Measurements from ENCODE around the gene CYSRT1. TPM values are rescaled to one million over a fixed set of nuclear protein-coding genes. Genes with fewer than 3 reads are reported as not detected.
A peak's percentile ranks its signal among the peaks of the same experiment; 100 is the strongest.

CYSRT1 gene
- total RNA-seq, 1 donor from 2014 or later, result 0.41 TPM

- no peak overlapping the region for H3K27ac ChIP-seq
- H3K4me1 ChIP-seq, result no peaks in the 10 kb centered on the region
- no peaks in the 10 kb centered on the region for H3K9me3 ChIP-seq
- H3K36me3 ChIP-seq, result no peaks in the 10 kb centered on the region
- TF ChIP-seq CTCF (IDR thresholded peaks at IDR 0.05), result no peak
- H3K4me3 ChIP-seq, result no peak overlapping the region
- intact Hi-C loops (cut with DNase I), result no loop called here
- DNase-seq (no peak), ATAC-seq (no peak)
- no peaks in the 10 kb centered on the region for H3K27me3 ChIP-seq
These were observed 9.6 kb upstream of the CYSRT1 start for GRCh38 chr9:137215196-137215986.

GRCh38 chr9:137216188-137216965 lies 8.6 kb upstream of the CYSRT1 start:
- Histone ChIP-seq H3K4me1 (no peaks in the 10 kb centered on the region), H3K27me3 (no peaks in the 10 kb centered on the region), H3K36me3 (no peaks in the 10 kb centered on the region), H3K27ac (no peak overlapping the region), H3K9me3 (no peaks in the 10 kb centered on the region), H3K4me3 (no peak overlapping the region)
- DNase-seq (peak; percentile 64), ATAC-seq (no peak)
- TF ChIP-seq CTCF (IDR thresholded peaks at IDR 0.05), result no peak
- intact Hi-C loops (cut with DNase I), result no loop called here

GRCh38 chr9:137217276-137218211 lies 7.4 kb upstream of the CYSRT1 start:
- Histone ChIP-seq H3K36me3 (no peaks in the 10 kb centered on the region), H3K27me3 (no peaks in the 10 kb centered on the region), H3K9me3 (no peaks in the 10 kb centered on the region), H3K4me1 (peaks cover 3% of the 10 kb centered on the region), H3K4me3 (peak overlapping the region; percentile 36), H3K27ac (peak overlapping the region; percentile 63)
- DNase-seq (peak; percentile 89), ATAC-seq (peak; percentile 72)
- no peak for TF ChIP-seq CTCF (IDR thresholded peaks at IDR 0.05)
- intact Hi-C loops (cut with DNase I), result no loop called here

- Histone ChIP-seq H3K36me3 (no peaks in the 10 kb centered on the region), H3K4me3 (no peak overlapping the region), H3K4me1 (peaks cover 9% of the 10 kb centered on the region), H3K27me3 (no peaks in the 10 kb centered on the region), H3K27ac (peak overlapping the region; percentile 6), H3K9me3 (no peaks in the 10 kb centered on the region)
- ATAC-seq (no peak), DNase-seq (no peak)
- TF ChIP-seq CTCF (IDR thresholded peaks at IDR 0.05), result no peak
- intact Hi-C loops (cut with DNase I), result no loop called here
These were observed 6.7 kb upstream of the CYSRT1 start for GRCh38 chr9:137218212-137218753.

- TF ChIP-seq CTCF (IDR thresholded peaks at IDR 0.05), result no peak
- intact Hi-C loops (cut with DNase I), result no loop called here
- H3K4me3 ChIP-seq, result no peak overlapping the region
- peak overlapping the region; percentile 6 for H3K27ac ChIP-seq
- H3K4me1 ChIP-seq, result peaks cover 9% of the 10 kb centered on the region
- peak; percentile 32 for ATAC-seq
- no peak for DNase-seq
- no peaks in the 10 kb centered on the region for H3K9me3 ChIP-seq
- no peaks in the 10 kb centered on the region for H3K36me3 ChIP-seq
- H3K27me3 ChIP-seq, result no peaks in the 10 kb centered on the region
These were observed 6.2 kb upstream of the CYSRT1 start for GRCh38 chr9:137218754-137219271.
